HepG2 (cell line): ENCODE results near the gene DDX20. TPM values are rescaled to one million over a fixed set of nuclear protein-coding genes. Genes with fewer than 3 reads are reported as not detected.

Experiments used
- ATAC-seq: fragments of 200-7000 bp; cut with Tn5 transposase; 3 replicates; pipeline ENCODE4 v1.9.1; 2020; ENCODE audit warnings: mild to moderate bottlenecking, moderate library complexity
- BruUV-seq: library from RNA; stranded (reverse); fragments of 400-500 nt; replicated peaks from 2 replicates; lab custom pipeline; 2021; lab: Mats Ljungman, UMichigan
- CTCF ChIA-PET: fragments of 300-600 bp; formaldehyde crosslinking; extraction: SDS; loops from one replicate; lab custom pipeline; 2021; ENCODE audit warnings: low total read pairs, inconsistent platforms, low intra/inter-chr PET ratio; lab: Yijun Ruan, JAX
- POLR2A ChIA-PET: fragments of 350-600 bp; sonication (Branson Sonifier 250); formaldehyde crosslinking; loops from one replicate; lab custom pipeline; 2020; ENCODE audit warnings: antibody characterized with exemption, inconsistent platforms; lab: Yijun Ruan, JAX
- DNase-seq: peaks from one replicate; pipeline ENCODE4 v3.0.0-alpha.2; 2015; ENCODE audit warnings: low spot score
- FAIRE-seq: peaks from 3 replicates; lab custom pipeline; 2011; peaks lifted over from hg19 to GRCh38; lab: Jason Lieb, UNC
- H2AFZ ChIP-seq: one replicate; pipeline ENCODE4 v1.6.1; 2011; ENCODE audit warnings: low read length, inconsistent platforms
- H3K27ac ChIP-seq: fragments of 300-600 bp; 3 replicates; pipeline ENCODE4 v1.8.0; 2011; ENCODE audit warnings: mixed run types, mild to moderate bottlenecking, mixed read lengths, low read length, inconsistent platforms; ENCODE audit not compliant: insufficient read depth; ENCODE audit errors: extremely low read length
- H3K27me3 ChIP-seq, 2 experiments: fragments of 200-600 bp in 1 of 2; 2 replicates in 1 of 2; 3 replicates in 1 of 2; pipeline versions ENCODE4 v1.6.0 to v1.8.0; 2011; ENCODE audit warnings: low read length in 2 of 2, mild to moderate bottlenecking in 2 of 2, moderate library complexity in 2 of 2, inconsistent platforms in 1 of 2; ENCODE audit not compliant: insufficient read depth in 2 of 2, control insufficient read depth in 1 of 2
- H3K36me3 ChIP-seq, 2 experiments: fragments of 200-600 bp in 1 of 2; replicated peaks in 1 of 2; 2 replicates in 1 of 2; 3 replicates in 1 of 2; pipeline versions ENCODE4 v1.5.1 to v1.8.0; 2011; ENCODE audit warnings: low read length in 2 of 2, inconsistent platforms in 1 of 2; ENCODE audit not compliant: insufficient read depth in 2 of 2, control insufficient read depth in 1 of 2
- H3K4me1 ChIP-seq: 2 replicates; pipeline ENCODE4 v1.5.1; 2012; ENCODE audit warnings: low read length, inconsistent platforms; ENCODE audit not compliant: insufficient read depth
- H3K4me2 ChIP-seq: 2 replicates; pipeline ENCODE4 v1.6.0; 2011; ENCODE audit warnings: low read depth, low read length, inconsistent platforms
- H3K4me3 ChIP-seq, 3 experiments: fragments of 200-600 bp in 1 of 3; sonication (generic), shearing (Covaris generic) in 1 of 3; replicated peaks in 1 of 3; 2 replicates each; pipeline ENCODE4 v1.5.1; 2011 to 2016; ENCODE audit warnings: low read length in 3 of 3, inconsistent platforms in 2 of 3, low read depth in 2 of 3, mild to moderate bottlenecking in 2 of 3, control low read depth in 1 of 3, mixed read lengths in 1 of 3; ENCODE audit not compliant: insufficient read depth in 1 of 3
- H3K79me2 ChIP-seq: one replicate; pipeline ENCODE4 v1.6.1; 2011; ENCODE audit warnings: low read length, inconsistent platforms; ENCODE audit not compliant: insufficient read depth
- H3K9ac ChIP-seq: 2 replicates; pipeline ENCODE4 v1.6.0; 2011; ENCODE audit warnings: mild to moderate bottlenecking, low read depth, low read length, inconsistent platforms; ENCODE audit not compliant: insufficient read depth
- H3K9me3 ChIP-seq: 2 replicates; pipeline ENCODE4 v1.5.1; 2012; ENCODE audit warnings: mild to moderate bottlenecking, low read length
- H4K20me1 ChIP-seq: 2 replicates; pipeline ENCODE4 v1.6.0; 2011; ENCODE audit warnings: inconsistent platforms, mild to moderate bottlenecking, low read length, moderate library complexity; ENCODE audit not compliant: insufficient read depth
- DNMT1 ChIP-seq: sonication (generic); formaldehyde crosslinking; IDR thresholded peaks from 2 replicates; pipeline ENCODE4 v1.5.1; 2020; ENCODE audit warnings: mild to moderate bottlenecking, missing genetic modification reagents
- KDM2A ChIP-seq: sonication (generic); formaldehyde crosslinking; IDR thresholded peaks from 2 replicates; pipeline ENCODE4 v1.4.0; 2020; ENCODE audit warnings: low read depth, missing genetic modification reagents, borderline replicate concordance
- KDM5A ChIP-seq: fragments of 200-600 bp; sonication (generic); IDR thresholded peaks from 2 replicates; pipeline ENCODE4 v1.7.0; 2018; ENCODE audit warnings: antibody characterized with exemption, mild to moderate bottlenecking, low read length, borderline replicate concordance
- MAX ChIP-seq: IDR thresholded peaks from 2 replicates; pipeline ENCODE4 v1.6.1; 2012; ENCODE audit warnings: inconsistent platforms
- NCOA2 ChIP-seq: sonication (generic); formaldehyde crosslinking; IDR thresholded peaks from 2 replicates; pipeline ENCODE4 v1.8.0; 2022; ENCODE audit warnings: inconsistent platforms
- PHB2 ChIP-seq: fragments of 450-650 bp; IDR thresholded peaks from 2 replicates; pipeline ENCODE4 v1.6.1; 2018; ENCODE audit not compliant: partially characterized antibody
- WGBS: methylation state at CpG from one replicate; pipeline ENCODE4 v1.1.6; 2017; ENCODE audit warnings: low lambda C conversion rate; 5-methylcytosine and 5-hydroxymethylcytosine counted together
- in situ Hi-C: cut with HindIII; loops from 2 replicates; pipeline ENCODE4 v1.10.0; 2017; ENCODE audit warnings: low pct_unique_long_range_greater_than_20kb; ENCODE audit not compliant: extremely low pct_ligation_motif_present
- intact Hi-C: fragments of 100-400 bp; cut with micrococcal nuclease; formaldehyde crosslinking; loops from one replicate; pipeline ENCODE4 v1.10.0; 2022; ENCODE audit not compliant: unreplicated experiment
- polyA plus RNA-seq, 8 experiments: library from polyadenylated mRNA; depleted of rRNA in 3 of 8; stranded (reverse) in 7 of 8; unstranded in 1 of 8; fragments of >200 nt; fragmentation: Illumina TruSeq in 4 of 8; extraction: Trizol in 4 of 8; gene quantifications; 2 replicates each; pipeline versions ENCODE4 v1.2.1 to v1.2.3, GENCODE V29; 2011 to 2016; ENCODE audit warnings: low read depth in 4 of 8, missing spikeins in 1 of 8, mixed read lengths in 1 of 8; ENCODE audit not compliant: insufficient read depth in 1 of 8
- total RNA-seq, 5 experiments: library from RNA; depleted of rRNA; stranded (reverse); fragments of >200 nt; fragmentation: Illumina TruSeq; extraction: Trizol; gene quantifications; 2 replicates each; pipeline ENCODE4 v1.2.3, GENCODE V29; 2016; ENCODE audit warnings: low read depth in 1 of 5
- TF ChIP-seq, protein P1 (sequence below): sonication (generic); formaldehyde crosslinking; IDR thresholded peaks from 2 replicates; pipeline ENCODE4 v1.5.0; 2020; ENCODE audit warnings: missing genetic modification reagents
- TF ChIP-seq, protein P2 (sequence below): sonication (generic); formaldehyde crosslinking; conservative IDR thresholded peaks from 2 replicates; pipeline ENCODE4 v1.8.0; 2022; ENCODE audit warnings: mild to moderate bottlenecking, moderate library complexity, missing genetic modification reagents

The DDX20 gene
- total and polyA plus RNA-seq, 2 of the 13 experiments (the other 11 are each of a cell fraction or from before 2014, with no cell fraction given) = 4.0 to 14.3 TPM

GRCh38 chr1:111735858-111736544 is 19.7 kb upstream of the DDX20 start (continued):
- TF ChIP-seq, protein P1, sequence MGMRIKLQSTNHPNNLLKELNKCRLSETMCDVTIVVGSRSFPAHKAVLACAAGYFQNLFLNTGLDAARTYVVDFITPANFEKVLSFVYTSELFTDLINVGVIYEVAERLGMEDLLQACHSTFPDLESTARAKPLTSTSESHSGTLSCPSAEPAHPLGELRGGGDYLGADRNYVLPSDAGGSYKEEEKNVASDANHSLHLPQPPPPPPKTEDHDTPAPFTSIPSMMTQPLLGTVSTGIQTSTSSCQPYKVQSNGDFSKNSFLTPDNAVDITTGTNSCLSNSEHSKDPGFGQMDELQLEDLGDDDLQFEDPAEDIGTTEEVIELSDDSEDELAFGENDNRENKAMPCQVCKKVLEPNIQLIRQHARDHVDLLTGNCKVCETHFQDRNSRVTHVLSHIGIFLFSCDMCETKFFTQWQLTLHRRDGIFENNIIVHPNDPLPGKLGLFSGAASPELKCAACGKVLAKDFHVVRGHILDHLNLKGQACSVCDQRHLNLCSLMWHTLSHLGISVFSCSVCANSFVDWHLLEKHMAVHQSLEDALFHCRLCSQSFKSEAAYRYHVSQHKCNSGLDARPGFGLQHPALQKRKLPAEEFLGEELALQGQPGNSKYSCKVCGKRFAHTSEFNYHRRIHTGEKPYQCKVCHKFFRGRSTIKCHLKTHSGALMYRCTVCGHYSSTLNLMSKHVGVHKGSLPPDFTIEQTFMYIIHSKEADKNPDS (CRISPR knock-in tag) = no peak
- TF ChIP-seq PHB2 (no peak), NCOA2 (CRISPR knock-in tag) (no peak)

DNA sequence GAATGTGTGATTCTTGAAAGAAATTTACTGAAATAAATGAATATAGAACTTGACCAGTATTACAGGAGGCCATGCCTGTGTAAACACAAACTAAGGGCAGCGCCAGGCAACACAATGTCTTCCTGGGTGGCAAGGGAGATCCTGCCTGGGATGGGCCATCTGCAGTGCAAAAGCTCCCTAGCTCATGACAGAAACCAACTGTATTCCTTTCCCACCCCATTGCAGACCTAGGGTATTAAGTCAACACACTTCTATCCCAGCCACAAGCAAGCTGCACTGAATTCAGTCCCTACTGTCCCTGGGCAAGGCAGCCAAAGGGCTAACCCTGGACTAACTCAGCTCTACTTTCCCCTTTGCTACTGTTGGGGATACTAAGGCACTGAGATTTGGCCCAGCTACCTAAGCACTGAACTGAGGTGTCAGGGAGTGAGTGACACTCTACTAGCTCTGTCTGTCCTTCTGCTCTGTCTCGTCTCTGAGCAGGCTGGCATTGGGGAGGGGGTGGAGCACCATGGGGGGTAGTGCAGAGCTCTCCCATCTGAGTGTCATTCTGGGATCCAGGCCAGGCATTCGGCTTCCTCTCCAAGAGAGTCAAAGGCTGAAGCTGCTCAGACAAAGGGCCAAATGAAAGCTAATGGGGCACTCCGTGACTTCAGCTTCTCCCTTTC is 19.0 kb upstream of the DDX20 start:
- in situ Hi-C loops (no loop called here), intact Hi-C loops (no loop called here)
- Histone ChIP-seq H3K4me1 (peaks cover 86% of the 10 kb centered on the region), H2AFZ (no peak overlapping the region), H4K20me1 (no peaks in the 10 kb centered on the region), H3K79me2 (peaks cover 18% of the 10 kb centered on the region), H3K9me3 (no peaks in the 10 kb centered on the region), H3K4me3 (no peak overlapping the region), H3K27me3 (peaks cover 0 to 5% of the 10 kb centered on the region in 2 experiments; a peak in 1 of 5 replicates), H3K36me3 (no peaks in the 10 kb centered on the region), H3K9ac (no peak overlapping the region), H3K4me2 (peak overlapping the region; percentile 5; the same call in 1 of the 2 replicates), H3K27ac (no peak overlapping the region)
- BruUV-seq = no TSS peak
- DNase-seq (no peak), ATAC-seq (no peak), FAIRE-seq (no peak)
- 89% methylated on average over 2 of the region's 4 CpGs for WGBS
- ChIA-PET POLR2A (interaction anchor here (3.8 kb wide), 1 partner anchor 19 kb away, joined by 22 read pairs; the partner anchor contains the start of gene DDX20), CTCF (no interaction called here)
- TF ChIP-seq KDM2A (CRISPR knock-in tag) = no peak
- no peak for TF ChIP-seq KDM5A
- no peak for TF ChIP-seq DNMT1 (CRISPR knock-in tag)
- TF ChIP-seq MAX = no peak
- TF ChIP-seq, protein P2, sequence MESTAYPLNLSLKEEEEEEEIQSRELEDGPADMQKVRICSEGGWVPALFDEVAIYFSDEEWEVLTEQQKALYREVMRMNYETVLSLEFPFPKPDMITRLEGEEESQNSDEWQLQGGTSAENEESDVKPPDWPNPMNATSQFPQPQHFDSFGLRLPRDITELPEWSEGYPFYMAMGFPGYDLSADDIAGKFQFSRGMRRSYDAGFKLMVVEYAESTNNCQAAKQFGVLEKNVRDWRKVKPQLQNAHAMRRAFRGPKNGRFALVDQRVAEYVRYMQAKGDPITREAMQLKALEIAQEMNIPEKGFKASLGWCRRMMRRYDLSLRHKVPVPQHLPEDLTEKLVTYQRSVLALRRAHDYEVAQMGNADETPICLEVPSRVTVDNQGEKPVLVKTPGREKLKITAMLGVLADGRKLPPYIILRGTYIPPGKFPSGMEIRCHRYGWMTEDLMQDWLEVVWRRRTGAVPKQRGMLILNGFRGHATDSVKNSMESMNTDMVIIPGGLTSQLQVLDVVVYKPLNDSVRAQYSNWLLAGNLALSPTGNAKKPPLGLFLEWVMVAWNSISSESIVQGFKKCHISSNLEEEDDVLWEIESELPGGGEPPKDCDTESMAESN (CRISPR knock-in tag) = no peak
